GM21529 (cell line): ENCODE results near the gene ALOXE3.
"Not testable (repeated sequence)": the region's sequence is repeated elsewhere in the genome, so short reads cannot be mapped to it uniquely, and the experiment has no call there.

Experiments
- ATAC-seq: cut with Tn5 transposase; IDR thresholded peaks from one replicate; pipeline ENCODE4 v1.9.1; 2021; ENCODE audit not compliant: unreplicated experiment

ALOXE3 gene

DNA sequence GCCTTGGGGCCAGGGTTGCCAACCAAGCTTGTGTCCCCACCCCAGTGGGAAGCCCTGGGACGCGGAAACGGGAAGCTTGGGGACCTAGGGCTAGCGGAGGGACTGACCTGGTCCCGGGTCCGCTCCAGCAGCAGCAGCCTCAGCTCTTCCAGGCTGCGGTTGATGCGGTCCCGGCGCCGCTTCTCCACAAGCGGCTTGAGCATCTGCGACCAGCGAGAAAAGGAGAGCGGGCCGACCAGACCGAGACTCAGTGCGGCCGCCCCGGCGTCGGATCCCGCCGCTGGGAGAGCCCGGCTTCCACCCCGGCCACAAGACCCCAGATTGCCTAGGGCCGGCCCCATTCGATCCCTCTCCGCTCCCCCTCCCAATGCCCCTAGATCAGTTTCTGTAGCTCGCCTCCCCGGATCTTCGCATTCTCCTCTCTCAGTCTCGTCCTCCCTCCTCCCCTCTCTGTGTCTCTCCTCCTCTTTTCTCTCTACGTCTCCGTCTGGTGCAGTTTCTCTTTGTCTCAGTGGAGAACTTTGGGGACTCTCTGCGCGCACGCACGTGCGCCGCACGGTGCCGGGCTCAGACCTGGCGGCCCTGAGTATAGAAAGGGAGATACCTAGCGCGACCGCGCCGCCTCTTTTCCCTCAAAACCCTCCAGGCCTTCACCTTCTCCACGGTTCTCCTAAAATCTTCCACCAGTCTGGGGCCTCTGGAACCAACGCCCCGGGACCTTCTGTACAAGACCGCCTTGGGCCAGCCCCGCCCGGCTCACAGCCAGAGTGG lies 4.8 kb upstream of the ALOXE3 start:
- ATAC-seq, result no peak

DNA sequence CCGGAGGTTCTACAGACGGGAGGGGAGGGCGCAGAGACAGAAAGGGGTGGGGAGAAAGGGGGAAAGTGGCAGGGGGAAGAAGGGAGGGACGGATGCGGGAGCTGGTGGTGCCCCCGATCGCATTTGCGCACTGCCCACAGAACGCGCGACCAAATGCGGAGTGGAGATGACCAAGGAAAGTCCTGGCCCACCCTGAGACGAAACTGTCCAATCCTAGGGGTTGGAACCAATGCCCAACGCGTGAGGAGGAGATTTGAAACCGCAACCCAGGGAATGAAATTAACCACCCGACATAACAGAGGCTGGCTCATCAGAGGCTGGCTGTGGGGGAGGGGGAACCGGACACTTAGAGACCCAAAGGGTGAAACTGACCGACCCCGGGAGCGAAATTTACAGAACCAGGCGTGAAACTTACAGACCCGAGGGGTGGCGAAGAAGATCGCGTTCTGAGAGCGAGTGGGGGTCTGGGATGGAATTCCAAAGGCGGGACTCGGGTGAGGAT lies 4.2 kb upstream of the ALOXE3 start:
- no peak for ATAC-seq

DNA sequence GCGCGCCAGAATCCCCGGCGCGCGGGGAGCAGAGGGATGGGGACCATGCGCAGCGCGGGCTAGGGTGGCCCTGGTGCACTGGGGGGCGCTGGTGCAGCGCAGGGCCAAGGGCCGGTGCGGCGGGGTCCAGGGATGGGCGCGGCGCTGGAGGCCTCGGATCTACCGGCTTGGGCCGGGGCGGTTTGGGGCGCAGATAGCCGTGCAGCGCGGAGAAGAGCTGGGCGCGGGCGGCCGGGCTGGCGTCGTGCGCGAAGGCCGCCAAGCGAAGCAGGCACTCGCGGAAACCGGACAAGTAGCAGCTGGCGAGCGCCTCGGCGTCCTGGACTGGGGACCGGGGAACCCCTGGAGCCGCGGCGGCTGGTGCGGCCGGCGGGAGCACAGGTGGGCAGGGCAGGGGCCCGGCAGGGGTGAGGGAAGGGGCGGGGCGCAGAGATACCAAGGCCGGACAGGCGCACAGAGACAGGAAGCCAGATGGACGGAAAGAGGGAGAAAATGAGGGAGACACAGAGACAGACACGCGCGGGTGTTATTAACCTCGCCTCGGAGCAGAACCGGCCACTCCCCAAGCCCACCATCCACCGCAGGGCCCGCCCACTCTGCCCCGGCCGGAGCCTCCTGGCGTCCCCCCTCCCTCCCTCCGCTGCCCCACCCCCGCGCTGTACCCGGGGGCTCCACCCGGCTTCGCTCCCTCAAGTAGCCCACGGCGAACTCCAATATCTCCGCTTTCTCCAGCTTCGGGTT lies 3.5 kb upstream of the ALOXE3 start:
- ATAC-seq, result peak; percentile 28

DNA sequence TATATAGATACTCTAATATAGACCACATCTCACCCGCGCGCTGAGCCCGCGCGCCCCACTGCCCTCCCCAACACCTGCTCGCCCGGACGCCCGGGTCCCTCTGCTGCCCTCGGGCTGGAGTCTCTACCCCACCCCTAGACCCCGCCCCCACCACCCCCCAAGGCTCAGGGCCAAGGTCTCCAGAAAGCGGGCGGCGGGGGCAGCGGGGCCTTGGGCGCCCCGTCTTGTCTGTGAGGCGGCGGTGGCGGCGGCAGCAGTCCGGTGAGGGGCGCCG lies 3.0 kb upstream of the ALOXE3 start:
- peak; percentile 1 for ATAC-seq

DNA sequence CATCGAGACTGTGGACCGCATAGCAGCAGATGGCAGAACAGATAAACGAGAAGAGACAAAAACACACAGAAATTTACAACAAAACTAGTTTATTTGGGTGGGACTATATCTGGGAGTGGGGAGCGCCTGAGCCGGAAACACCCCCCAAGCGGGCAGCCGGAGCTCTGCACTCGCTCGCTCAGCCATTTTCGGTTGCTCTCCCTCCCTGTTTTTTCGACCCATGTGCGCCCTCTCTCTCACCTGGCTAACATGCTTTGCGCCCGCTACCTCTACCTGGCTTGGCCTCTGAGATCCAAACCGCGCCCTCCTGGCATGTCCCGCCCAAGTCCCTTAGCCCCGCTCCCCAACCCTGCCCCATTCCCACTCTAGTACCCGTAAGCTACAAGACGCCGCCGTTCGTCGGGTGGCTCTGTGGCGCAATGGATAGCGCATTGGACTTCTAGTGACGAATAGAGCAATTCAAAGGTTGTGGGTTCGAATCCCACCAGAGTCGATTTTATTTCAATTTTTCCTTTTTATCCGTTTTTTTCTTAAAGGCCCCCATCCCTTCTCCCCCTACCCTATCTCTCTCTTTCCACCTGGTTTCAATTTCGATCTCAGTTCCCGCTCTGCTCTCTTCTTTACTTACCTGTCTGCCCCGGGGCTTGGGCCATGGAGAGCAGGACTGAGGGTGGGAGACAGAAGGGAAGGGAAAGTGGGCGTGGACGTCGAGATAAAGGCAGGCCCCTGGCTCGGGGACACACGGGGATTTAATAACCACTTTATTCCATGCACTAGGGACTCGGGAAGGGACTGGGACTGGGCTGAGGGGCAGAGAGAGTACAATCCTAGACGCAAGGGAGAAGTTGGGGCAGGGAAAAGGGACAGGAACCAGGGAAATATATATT lies 2.4 kb upstream of the ALOXE3 start:
- no peak for ATAC-seq

DNA sequence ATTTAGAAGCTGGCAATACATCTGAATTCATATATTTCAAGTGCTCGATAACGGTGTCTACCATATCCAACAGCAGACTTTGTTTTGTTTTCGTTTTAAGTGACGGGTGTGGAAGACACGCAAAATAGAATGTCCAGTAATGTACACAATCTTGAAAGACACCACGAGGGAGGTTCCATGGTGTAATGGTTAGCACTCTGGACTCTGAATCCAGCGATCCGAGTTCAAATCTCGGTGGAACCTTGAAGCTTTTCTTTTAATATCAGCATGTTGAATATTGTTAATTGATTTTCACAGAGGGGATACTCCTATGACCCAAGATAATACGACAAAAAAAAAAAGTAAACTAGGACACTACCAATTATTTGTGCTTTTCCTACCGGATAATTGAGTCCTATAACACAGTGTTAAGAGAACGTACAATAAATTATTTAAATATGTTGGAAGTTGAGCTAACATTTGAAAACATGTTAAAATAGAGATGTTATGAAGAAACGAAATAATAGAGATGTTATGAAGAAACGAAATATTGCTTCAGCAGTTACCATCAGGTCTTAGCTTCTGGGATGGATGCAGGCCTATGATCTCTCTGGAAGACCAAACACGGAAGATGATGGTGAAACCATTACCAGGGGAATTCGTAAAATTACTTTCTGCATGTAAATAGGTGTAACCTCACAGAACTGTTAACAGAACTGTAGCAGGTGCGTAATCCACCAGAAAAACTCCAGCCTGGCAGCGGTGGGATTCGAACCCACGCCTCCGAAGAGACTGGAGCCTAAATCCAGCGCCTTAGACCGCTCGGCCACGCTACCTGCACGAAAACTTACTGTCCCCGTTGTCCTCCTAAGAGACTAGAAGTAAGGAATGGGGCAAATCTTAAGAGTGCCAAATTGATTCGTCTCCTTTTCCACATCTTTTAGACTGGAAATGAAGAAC lies 1.5 kb upstream of the ALOXE3 start:
- ATAC-seq, result peak; percentile 37

DNA sequence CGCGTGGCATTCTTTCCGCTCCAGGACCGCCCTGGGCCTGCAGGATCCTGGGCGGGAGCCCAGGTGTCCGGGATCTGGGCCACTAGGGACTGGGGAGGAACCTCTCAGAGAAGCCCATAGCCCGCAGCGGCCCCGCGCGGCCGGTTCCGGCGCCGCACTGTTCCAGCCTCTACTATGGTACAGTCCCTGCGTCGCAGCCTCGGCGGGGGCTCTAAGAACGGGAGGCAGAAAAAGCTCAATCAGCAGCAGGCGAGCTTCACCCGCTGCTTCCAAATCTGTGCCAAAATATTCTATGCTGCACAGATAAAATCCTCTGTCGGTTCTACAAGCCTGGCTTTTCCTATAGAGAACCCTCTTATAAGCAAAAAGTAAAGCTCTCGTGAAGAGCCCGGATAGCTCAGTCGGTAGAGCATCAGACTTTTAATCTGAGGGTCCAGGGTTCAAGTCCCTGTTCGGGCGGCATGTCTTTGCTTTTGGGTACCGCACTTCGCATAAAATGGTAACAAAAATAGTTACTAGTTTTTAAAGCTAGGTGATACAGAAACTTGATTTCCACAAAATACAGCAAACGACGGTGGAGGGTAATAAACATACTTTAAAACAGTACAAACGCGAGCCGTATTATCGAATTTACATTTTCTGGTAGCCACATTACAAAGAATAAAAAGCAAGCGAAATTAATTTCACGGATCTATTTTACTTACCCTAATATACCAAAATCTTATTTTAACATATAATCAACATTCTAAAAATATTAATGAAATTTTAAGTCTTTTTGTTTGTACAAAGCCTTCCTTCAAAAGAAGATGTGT lies 661 bp upstream of the ALOXE3 start:
- peak; percentile 39 for ATAC-seq

DNA sequence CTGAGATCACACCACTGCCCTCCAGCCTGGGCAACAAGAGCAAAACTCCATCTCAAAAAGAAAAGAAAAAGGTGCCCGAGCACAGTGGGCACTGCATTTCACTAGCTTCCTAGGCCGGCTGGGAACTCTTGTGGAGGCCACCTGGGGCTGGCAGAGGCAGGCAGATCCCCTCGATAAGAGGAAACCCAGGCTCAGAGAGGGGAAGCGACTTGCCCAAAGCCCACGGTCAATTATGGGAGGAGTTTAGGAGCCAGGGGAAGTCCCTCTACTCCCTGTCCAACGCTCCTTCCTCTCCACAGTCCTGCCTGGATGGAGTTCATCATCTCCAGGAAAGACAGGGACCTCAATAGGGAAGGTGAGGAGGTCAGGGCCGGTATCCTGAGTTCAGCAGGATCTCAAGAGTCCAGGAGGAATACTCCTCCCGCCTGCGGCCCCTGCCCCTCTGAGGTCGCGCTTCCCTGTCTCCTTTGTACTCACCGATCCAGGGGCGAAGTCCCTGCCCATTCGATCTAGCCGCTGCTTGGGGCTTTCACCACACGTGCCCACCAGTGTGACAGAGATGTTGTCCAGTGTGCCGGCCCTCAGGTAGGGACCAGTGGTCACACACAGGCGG lies 841 bp downstream of the ALOXE3 start:
- no peak for ATAC-seq

DNA sequence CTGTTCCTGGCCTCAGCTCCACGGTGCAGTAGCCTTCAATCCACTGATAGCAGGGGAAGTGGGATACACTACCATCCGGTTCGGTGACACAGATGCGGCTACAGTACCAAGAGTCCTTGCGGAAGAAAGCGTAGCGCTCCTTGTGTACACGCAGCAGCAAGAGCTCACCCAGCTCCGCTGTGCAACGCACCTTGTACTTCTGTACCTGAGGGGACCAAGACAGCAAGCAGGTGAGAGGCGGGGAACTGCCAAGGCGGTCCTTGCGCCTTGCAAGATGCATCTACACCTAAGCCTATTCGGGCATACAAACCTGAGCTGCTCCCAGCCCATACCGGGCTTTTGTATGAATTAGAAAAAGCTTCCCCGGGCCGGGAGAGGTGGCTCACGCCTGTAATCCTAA lies 1.5 kb downstream of the ALOXE3 start:
- ATAC-seq, result no peak

DNA sequence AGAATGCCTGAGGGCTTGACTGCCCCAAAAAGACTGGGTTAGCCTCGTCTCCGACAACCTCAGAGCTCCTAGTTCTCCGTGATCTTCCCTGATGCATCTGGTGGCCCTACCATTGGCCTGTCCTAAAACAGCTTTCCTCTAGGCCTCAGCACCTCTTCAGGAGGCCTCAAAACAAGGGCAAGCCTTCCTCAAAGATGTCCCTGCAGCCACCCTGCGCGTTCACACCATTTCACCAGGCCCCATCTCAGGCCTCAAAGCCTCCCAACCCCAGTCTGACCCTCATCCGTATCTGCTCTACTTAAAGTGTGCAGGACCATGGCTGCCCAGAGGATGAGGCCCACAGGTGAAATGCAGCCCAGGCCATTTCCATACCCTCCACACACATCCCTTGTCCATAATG lies 7.4 kb downstream of the ALOXE3 start:
- ATAC-seq, result no peak

DNA sequence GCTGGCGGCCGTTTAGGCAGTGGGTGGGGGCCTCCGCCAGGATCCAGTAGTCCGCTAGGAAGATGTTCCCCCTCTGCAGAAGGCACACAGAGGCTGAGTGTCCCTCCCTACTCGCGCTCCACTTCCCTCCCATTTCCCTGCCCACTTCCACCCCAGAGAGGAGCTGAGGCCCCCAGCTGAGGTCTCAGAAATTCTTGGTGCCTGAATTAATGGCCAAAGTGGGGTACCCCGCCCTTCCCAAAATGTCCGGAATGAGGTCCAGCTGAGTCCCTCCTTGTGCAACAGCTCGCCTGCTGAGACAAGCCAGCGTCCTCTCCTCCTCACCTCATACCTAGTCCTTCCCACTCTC lies 7.9 kb downstream of the ALOXE3 start:
- ATAC-seq, result no peak

DNA sequence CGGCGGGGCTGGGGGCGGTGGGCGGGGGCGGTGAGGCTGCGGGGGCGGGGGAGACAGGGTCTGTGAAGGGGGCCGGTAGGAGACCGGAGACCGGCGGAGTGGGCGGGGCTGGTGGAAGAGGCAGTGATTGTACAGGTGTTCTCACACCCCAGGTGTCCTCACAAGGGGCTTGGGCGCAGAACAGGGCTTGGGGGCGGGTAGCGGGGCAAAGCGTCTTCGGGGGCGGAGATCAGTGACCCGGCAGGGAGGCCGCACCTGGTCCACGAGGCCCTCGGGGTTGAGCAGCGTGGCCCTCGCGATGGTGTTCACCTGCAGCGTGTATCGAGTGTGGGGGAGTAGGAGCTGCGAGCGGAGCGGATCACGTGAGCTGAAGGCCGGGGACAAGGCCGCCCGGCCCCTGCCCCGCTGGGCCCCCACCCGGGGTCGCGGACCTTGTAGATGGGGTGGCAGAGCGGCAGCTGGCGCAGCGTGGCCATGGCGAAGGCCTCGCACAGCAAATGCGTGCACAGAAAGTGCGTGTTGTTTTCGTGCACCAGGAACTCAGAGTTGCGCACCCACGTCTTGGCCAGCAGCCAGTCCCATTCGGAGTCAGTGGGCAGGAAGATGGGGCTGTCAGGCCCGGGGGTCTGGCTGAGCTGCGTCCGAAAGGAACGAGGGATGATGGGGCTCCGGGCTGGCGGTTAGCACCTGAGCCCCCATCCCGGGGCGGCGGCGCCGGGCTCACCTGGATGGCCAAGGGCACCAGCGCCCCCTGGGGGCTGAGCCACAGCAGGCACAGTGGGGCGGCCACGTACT lies 8.5 kb downstream of the ALOXE3 start:
- ATAC-seq, result no peak

DNA sequence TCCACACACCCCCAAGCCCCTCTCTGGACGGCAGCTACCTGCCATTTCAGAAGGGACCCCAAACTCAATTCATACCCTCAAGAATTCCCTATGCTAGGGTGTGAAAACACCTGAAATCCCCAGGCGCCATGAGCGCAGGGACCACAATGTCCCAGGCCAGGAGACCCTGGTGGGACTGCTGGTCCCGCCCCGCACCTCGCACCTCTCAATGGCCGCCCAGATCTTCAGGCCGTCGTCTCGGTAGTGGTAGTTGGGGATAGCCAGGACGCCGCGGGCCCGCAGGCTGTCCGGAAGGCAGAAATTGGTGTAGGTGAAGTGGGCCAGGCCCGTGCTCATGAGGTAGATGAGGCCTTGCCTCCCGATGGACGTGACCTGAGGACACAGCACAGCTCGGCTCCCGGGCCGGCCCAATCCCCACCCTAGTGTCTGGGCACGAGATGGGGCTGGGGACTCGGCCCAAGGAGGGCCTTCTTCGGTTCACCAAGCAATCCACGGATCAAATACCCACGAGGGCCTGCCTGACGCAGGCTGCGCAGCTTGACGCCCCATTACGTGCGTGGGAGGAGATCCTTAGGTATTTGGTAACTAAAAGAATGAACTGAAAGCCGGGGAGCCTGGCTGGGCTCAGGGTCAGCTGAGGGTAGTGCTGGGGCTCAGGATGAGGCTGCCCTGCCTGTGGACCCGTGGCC lies 9.2 kb downstream of the ALOXE3 start:
- no peak for ATAC-seq

DNA sequence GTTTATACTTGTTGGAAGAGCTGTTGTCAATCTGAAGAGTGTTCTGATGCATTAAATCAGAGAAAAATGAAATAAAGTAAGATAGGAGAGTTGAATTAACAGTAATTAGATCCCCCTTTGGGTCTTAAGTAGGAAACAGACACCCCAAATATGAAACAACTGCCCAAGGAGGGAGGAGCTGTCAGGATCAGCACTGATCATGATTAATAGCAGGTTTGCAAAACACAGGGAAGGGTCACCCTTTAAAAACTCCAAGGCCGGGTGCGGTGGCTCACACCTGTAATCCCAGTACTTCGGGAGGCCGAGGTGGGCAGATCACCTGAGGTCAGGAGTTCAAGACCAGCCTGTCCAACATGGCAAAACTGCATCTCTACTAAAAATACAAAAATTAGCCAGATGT lies 11.3 kb downstream of the ALOXE3 start:
- ATAC-seq, result not testable (repeated sequence)

DNA sequence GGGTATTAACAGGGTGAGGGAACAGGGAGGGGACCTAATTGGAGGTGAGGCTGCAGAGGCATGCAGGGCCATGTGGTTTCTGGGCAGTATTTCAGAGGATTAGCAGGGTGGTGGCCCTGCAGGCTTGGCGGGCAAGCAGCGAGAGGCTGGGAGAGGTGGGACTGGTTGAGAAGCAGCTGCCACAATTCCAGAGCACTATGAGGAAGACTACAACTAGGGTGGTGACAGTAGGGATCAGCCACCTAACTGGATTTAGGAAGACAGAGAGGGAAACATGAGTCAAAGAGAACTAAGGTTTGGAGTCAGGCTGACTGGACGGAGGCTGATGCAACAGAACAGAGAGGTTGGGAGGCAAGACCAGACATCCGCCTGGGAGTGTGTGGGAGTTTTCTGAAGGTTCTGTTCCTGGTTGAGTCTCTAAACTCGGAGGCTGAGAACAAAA lies 12.3 kb downstream of the ALOXE3 start:
- no peak for ATAC-seq

DNA sequence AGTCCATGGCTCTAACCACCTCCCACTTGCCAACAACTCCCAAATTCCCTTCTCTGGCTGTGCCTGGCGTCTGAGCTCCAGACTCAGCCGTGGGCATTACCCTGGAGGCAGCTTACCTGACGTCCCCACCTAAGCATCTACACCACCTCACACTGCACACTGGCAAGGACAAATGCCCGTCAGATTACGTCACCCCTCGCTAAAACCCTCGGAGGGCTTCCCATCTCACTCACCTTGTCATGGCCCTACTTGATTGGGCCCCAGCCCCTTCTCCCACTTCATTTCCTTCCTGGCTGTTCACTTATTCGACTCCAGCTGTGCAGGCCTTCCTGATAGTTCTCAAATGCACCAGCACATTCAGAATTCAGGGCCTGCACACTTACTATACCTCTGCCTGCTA lies 13.4 kb downstream of the ALOXE3 start:
- no peak for ATAC-seq

DNA sequence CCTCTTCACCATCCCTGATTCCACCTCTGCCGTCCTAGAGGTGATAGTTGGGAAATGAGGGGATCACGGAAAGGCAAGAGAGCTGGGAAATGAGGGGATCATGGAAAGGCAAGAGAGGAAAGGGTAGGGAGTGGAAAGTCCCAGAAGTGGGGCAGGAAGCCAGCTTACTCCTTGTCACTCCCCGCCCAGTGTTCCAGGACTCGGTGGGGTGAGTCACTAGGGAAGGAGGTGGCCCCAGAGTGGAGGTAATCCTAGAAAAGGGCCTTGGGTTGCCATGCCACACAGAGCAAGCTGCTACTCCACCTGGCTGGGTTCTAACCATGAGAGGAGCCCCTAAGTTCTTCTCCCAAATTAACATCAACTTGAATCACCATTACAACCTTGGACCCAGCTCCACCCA lies 14.8 kb downstream of the ALOXE3 start:
- ATAC-seq, result no peak

DNA sequence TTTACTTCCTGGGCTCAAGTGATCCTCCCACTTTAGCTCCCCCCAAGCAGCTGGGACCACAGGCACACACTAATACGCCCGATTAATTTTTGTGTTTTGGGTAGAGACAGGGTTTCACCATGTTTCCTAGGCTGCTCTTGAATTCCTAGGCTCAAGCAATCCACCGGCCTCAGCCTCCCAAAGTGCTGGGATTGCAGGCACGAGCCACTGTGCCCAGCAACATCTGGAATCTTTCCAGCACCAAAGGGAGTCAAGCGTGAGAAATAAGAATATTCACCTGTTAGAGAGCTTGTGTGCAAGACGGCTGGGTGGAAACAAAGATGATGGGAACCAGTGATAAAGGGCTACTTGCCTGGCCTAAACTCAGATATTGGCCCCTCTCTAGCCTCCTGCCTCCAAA lies 16.6 kb downstream of the ALOXE3 start:
- ATAC-seq, result no peak
